DMS 273 treated with DMSO at 0.1 percent for 48 hours (cell line): ENCODE results near the gene TRIOBP.

Experiments
- DNase-seq: peaks from one replicate; lab custom pipeline; 2025; lab: John Stamatoyannopoulos, UW

The TRIOBP gene

GRCh38 chr22:37726241-37726887, 29.5 kb downstream of the TRIOBP start:
- no peak for DNase-seq

GRCh38 chr22:37728620-37729019, 31.8 kb downstream of the TRIOBP start:
- DNase-seq = no peak

- no peak for DNase-seq
Measured at GRCh38 chr22:37731804-37732471, 35.1 kb downstream of the TRIOBP start.

GRCh38 chr22:37732699-37733607, 36.1 kb downstream of the TRIOBP start:
- no peak for DNase-seq

- DNase-seq = no peak
Measured at GRCh38 chr22:37733625-37734401, 37.0 kb downstream of the TRIOBP start.

- DNase-seq = no peak
Measured at GRCh38 chr22:37734402-37734700, 37.5 kb downstream of the TRIOBP start.

- no peak for DNase-seq
Measured at GRCh38 chr22:37734964-37735451, 38.2 kb downstream of the TRIOBP start.

GRCh38 chr22:37739035-37739434, 42.2 kb downstream of the TRIOBP start:
- no peak for DNase-seq

GRCh38 chr22:37739611-37740049, 42.8 kb downstream of the TRIOBP start:
- DNase-seq = no peak

- DNase-seq = no peak
Measured at GRCh38 chr22:37740455-37741311, 43.8 kb downstream of the TRIOBP start.

GRCh38 chr22:37741312-37741795, 44.5 kb downstream of the TRIOBP start:
- no peak for DNase-seq

GRCh38 chr22:37742376-37743171, 45.7 kb downstream of the TRIOBP start:
- DNase-seq = no peak

GRCh38 chr22:37744589-37744988, 47.7 kb downstream of the TRIOBP start:
- DNase-seq = no peak

GRCh38 chr22:37745548-37746365, 48.9 kb downstream of the TRIOBP start:
- DNase-seq = no peak

GRCh38 chr22:37746366-37747079, 49.7 kb downstream of the TRIOBP start:
- no peak for DNase-seq

- DNase-seq = no peak
Measured at GRCh38 chr22:37747080-37747714, 50.3 kb downstream of the TRIOBP start.

GRCh38 chr22:37747715-37748100, 50.9 kb downstream of the TRIOBP start:
- no peak for DNase-seq

- DNase-seq = no peak
Measured at GRCh38 chr22:37748659-37749058, 51.8 kb downstream of the TRIOBP start.
